Nasal cavity respiratory epithelium epithelial cell of viscerocranial mucosa (primary cell): ENCODE measurements around the gene MED6. TPM values are rescaled to one million over a fixed set of nuclear protein-coding genes. Genes with fewer than 3 reads are reported as not detected.

Experiments
- total RNA-seq: library from RNA; depleted of rRNA; stranded (reverse); fragments of >200 nt; gene quantifications from 2 replicates; pipeline ENCODE4 v1.2.3, GENCODE V29; 2014

Gene MED6
- total RNA-seq, result 39.6 and 39.7 TPM in 2 replicates

GRCh38 chr14:70600382-70601157 is at the start of gene MED6:
Gene MED6 (minus strand): TSS chr14:70600655. CDS start chr14:70600637, 18 bp downstream.

GRCh38 chr14:70641548-70642302 is 41.3 kb upstream of the MED6 start, which contains the start of gene TTC9:
Gene TTC9 (plus strand): TSS chr14:70641916. CDS start chr14:70642130, 214 bp downstream.

GRCh38 chr14:70534904-70535303 is 65.6 kb downstream of the MED6 start, which contains the start of gene ADAM20:
Gene ADAM20 (minus strand): TSS chr14:70535004. CDS start chr14:70524757, 10,247 bp downstream.

Other genes starting within 250 kb of the MED6 start
- 21.2 and 21.5 TPM in 2 replicates for gene COX16, start 241.0 kb downstream of the MED6 start, total RNA-seq
- gene SYNJ2BP, start 183.6 kb downstream of the MED6 start, total RNA-seq, result 9.9 and 23.6 TPM in 2 replicates
- under 0.01 and 0.14 TPM in 2 replicates for gene ADAM21, start 148.5 kb downstream of the MED6 start, total RNA-seq
- 0.68 and 2.5 TPM in 2 replicates for gene ADAM20, start 65.7 kb downstream of the MED6 start, total RNA-seq
- gene TTC9, start 41.3 kb upstream of the MED6 start, total RNA-seq, result 5.8 and 7.3 TPM in 2 replicates
- gene MAP3K9, start 208.9 kb upstream of the MED6 start, total RNA-seq, result 12.6 and 29.6 TPM in 2 replicates